Measurements from ENCODE around the gene NTRK3. TPM values are rescaled to one million over a fixed set of nuclear protein-coding genes. Genes with fewer than 3 reads are reported as not detected.

The NTRK3 gene
- total and polyA plus RNA-seq, 2 donors (not counting 3 experiments of a cell fraction or from before 2014, with no cell fraction given): not detected

DNA sequence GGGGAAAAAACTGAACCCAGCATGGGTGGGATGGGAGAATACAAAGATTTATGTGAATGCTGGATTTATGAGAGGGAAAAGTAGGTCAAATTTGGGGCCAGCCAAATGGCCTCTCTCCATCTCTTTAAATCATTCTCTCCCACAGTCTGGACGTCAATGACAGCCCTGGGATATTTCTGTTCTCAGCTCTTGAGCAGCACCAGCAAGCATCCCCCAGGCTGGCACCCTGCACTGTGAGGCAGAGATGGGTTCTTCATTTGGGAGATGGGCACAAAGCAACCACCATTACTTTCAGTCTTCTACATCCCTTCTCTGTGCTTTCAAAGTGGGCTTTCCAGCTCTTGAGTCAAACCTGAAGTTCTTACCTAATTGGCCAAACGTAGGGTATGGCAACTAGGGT lies 321.0 kb downstream of the NTRK3 start:
- intact Hi-C loops (cut with micrococcal nuclease): no loop called here

More for the DNA sequence above, 321.0 kb downstream of the NTRK3 start:
- no peak overlapping the region for H3K27ac ChIP-seq (ENCODE audit: insufficient read depth, low read depth, low read length)
- dilution Hi-C loops (cut with MboI; ENCODE audit: extremely low pct_ligation_motif_present, low sequenced_read_pairs): no loop called here
- no peaks in the 10 kb centered on the region for H3K27me3 ChIP-seq (ENCODE audit: control insufficient read depth in 2 of 2, insufficient read depth in 2 of 2, low read length in 2 of 2)
- no TSS peak for BruUV-seq (replicated peaks)
- H3K9me3 ChIP-seq (replicated peaks; ENCODE audit: control insufficient read depth, insufficient read depth, low read length): peaks cover 2% of the 10 kb centered on the region
- H3K36me3 ChIP-seq (ENCODE audit: control insufficient read depth in 2 of 2, extremely low read depth in 1 of 2, insufficient read depth in 2 of 2, low read length in 2 of 2): no peaks in the 10 kb centered on the region
- no peaks in the 10 kb centered on the region for H3K4me1 ChIP-seq (ENCODE audit: control insufficient read depth, extremely low read depth, insufficient read depth, low read length)
- no peaks in the 10 kb centered on the region for H3K9me1 ChIP-seq (replicated peaks; ENCODE audit: control insufficient read depth, extremely low read depth, insufficient read depth, low read length)
- DNase-seq (ENCODE audit: low read depth, low spot score) (no peak), FAIRE-seq (no peak)
- H2AFZ ChIP-seq (ENCODE audit: low read depth, low read length): no peak overlapping the region
- ChIA-PET POLR2A (no interaction called here), CTCF (no interaction called here)
- H3K9ac ChIP-seq (replicated peaks; ENCODE audit: extremely low read depth, insufficient read depth, low read length): no peak overlapping the region
- H3K4me2 ChIP-seq (ENCODE audit: insufficient read depth, low read length): no peak overlapping the region
- TF ChIP-seq JUN (IDR thresholded peaks at IDR 0.05; ENCODE audit: borderline replicate concordance, insufficient read depth, insufficient read length, low read depth) (no peak), GATA2 (IDR thresholded peaks at IDR 0.05; ENCODE audit: insufficient read depth, insufficient read length, low read depth, low read length) (no peak), POLR2A (IDR thresholded peaks at IDR 0.05; ENCODE audit: low read depth, low read length) (no peak), FOS (IDR thresholded peaks at IDR 0.05; ENCODE audit: borderline replicate concordance, insufficient read depth, low read length) (no peak), POLR2AphosphoS5 (IDR thresholded peaks at IDR 0.05; ENCODE audit: insufficient read depth, low read depth, low read length) (no peak), MYC (IDR thresholded peaks at IDR 0.05; ENCODE audit: low read depth, low read length) (no peak), EZH2 (IDR thresholded peaks at IDR 0.05; ENCODE audit: borderline replicate concordance, low read depth, low read length, severe bottlenecking) (no peak)
- TF ChIP-seq, protein P1, sequence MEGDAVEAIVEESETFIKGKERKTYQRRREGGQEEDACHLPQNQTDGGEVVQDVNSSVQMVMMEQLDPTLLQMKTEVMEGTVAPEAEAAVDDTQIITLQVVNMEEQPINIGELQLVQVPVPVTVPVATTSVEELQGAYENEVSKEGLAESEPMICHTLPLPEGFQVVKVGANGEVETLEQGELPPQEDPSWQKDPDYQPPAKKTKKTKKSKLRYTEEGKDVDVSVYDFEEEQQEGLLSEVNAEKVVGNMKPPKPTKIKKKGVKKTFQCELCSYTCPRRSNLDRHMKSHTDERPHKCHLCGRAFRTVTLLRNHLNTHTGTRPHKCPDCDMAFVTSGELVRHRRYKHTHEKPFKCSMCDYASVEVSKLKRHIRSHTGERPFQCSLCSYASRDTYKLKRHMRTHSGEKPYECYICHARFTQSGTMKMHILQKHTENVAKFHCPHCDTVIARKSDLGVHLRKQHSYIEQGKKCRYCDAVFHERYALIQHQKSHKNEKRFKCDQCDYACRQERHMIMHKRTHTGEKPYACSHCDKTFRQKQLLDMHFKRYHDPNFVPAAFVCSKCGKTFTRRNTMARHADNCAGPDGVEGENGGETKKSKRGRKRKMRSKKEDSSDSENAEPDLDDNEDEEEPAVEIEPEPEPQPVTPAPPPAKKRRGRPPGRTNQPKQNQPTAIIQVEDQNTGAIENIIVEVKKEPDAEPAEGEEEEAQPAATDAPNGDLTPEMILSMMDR (IDR thresholded peaks at IDR 0.05; ENCODE audit: extremely low read depth in 1 of 2, insufficient read depth in 1 of 2, low read depth in 1 of 2, low read length in 2 of 2): no peak
- TF ChIP-seq, protein P2, sequence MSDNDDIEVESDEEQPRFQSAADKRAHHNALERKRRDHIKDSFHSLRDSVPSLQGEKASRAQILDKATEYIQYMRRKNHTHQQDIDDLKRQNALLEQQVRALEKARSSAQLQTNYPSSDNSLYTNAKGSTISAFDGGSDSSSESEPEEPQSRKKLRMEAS (IDR thresholded peaks at IDR 0.05; ENCODE audit: insufficient read depth, insufficient read length): no peak
- H3K4me3 ChIP-seq (replicated peaks in 1 of 3; ENCODE audit: insufficient read depth in 1 of 3, low read depth in 1 of 3, low read length in 3 of 3): no peak overlapping the region
- H3K79me2 ChIP-seq (ENCODE audit: control insufficient read depth, insufficient read depth, low read length): no peaks in the 10 kb centered on the region
- no peaks in the 10 kb centered on the region for H4K20me1 ChIP-seq (replicated peaks; ENCODE audit: control insufficient read depth, extremely low read depth, insufficient read depth, low read length)

Data from endothelial cell of umbilical vein (primary cell).